ENCODE data around the gene PNMA6E.

Gene PNMA6E

GRCh38 chrX:153384390-153384789 is 16.8 kb downstream of the PNMA6E start:
- no peak for DNase-seq (ENCODE audit: low read depth)

GRCh38 chrX:153382563-153383482 is 18.3 kb downstream of the PNMA6E start:
- no peak for DNase-seq (ENCODE audit: low read depth)

DNA sequence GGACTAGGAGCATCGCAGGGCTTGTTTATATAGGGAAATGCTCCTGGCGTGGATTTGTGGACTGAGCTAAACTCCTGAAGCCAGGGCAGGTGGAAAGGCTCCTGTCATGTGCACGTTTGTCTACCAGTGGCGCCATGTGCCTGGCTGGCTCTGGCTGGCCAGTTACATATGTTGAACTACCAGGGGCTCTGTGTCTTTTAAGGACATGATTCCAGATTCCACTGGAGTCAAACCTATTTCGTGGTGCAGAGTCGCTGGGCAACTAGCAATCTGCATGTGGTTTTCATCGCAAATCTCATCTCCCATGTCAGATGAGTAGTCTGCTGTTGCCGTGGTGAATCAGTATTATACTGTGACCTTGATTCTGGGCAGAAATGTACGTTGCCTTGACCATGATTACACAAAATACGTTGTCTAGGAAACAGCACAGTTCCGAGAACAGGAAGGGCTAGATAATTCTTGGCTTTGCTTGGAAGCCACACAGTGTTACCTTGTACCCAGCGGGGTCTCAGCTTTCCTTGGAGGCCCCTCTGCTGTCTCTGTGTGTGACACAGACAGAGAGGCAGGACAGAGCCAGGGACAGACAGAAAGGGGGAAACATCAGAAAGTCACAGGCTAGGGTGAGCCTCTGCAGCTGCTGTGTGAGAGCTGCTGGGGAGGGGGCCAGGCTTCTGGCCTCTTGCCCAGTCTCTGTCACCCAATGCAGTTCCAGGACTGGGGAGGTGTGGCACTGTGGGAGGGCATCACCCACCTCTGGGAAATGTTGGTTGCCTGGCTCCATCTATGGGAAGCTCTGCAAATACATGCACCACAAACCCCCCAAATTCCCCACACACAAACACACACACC is 19.2 kb downstream of the PNMA6E start:
- peak; percentile 92 for DNase-seq (ENCODE audit: low read depth)

GRCh38 chrX:153380691-153381090 is 20.5 kb downstream of the PNMA6E start:
- no peak for DNase-seq (ENCODE audit: low read depth)

- no peak for DNase-seq (ENCODE audit: low read depth)
Measured at GRCh38 chrX:153379971-153380581, 21.1 kb downstream of the PNMA6E start.

GRCh38 chrX:153379508-153379907 is 21.6 kb downstream of the PNMA6E start:
- no peak for DNase-seq (ENCODE audit: low read depth)

DNA sequence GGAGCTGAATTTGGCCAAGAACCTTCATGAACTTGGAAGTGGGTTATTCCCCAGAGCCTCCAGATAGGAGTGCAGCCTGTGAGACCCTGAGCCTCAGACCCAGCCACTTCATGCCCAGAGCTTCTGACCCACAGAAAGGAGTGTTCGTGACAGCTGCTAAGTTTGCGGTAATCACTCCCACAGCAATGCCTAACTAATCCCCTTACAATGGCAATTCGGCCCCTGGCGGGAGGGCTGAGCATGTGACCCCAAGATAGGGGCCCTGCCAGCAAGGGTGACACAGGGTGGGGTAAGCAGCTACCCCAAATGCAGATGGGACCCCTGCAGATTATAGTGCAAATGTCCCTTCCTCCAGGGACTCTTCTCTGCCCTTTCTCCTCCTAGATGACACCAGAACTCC is 22.5 kb downstream of the PNMA6E start:
- no peak for DNase-seq (ENCODE audit: low read depth)

GRCh38 chrX:153377727-153378126 is 23.4 kb downstream of the PNMA6E start:
- DNase-seq (ENCODE audit: low read depth) = no peak

GRCh38 chrX:153375571-153375970 is 25.6 kb downstream of the PNMA6E start:
- no peak for DNase-seq (ENCODE audit: low read depth)

- no peak for DNase-seq (ENCODE audit: low read depth)
Measured at GRCh38 chrX:153374426-153374825, 26.7 kb downstream of the PNMA6E start.

DNA sequence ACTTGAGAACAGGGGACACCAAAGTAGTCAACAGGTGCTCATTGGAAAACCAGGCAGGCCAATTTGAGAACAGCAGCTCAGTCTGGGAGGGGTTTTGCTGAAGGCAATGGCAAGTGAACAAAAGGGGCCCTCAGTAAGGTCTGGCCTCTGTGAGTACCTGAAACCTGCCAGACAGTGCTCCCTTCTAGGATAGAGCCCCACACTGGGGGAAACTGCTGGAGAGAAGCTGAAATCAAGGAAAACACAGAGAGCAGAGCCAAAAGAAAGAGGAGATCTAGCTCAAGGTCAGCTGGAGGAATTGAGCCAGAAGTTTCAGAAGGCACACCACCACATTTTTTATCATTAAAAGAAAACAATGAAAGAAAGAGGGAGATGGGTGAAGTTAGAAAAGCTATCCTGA is 28.2 kb downstream of the PNMA6E start:
- DNase-seq (ENCODE audit: low read depth) = no peak

- DNase-seq (ENCODE audit: low read depth) = no peak
Measured at GRCh38 chrX:153371256-153371655, 29.9 kb downstream of the PNMA6E start.

- peak; percentile 12 for DNase-seq (ENCODE audit: low read depth)
Measured at GRCh38 chrX:153370293-153371055, 30.7 kb downstream of the PNMA6E start.

DNA sequence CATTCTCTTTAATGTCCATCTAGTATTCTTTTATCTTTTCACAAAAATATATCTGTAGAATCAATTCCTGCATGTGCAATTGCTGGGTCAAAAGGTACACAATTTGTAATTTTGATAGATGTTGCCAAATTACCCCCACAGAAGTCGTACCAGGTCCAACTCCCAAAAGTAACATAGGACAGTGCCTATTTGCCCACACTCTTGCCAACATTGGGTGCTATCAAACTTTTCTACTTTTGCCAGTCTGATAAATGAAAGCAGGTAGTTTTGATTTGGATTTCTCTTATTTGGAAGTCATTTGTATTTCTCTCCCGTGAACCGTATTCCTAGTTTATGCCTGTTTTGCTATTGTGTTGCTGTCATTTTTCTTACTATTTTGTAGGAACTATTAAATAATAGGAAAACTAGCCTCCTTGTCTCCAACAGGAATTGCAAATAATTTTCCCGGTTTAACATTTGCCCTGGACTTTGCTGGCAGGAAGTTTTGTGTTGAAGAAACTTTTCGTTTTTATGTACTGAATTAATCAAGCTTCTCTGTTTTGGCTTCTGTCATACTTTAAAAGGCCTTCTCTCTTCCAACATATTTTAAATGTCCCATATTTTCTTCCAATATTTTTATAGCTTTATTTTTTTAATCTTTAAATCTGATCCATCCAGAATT is 34.1 kb downstream of the PNMA6E start:
- DNase-seq (ENCODE audit: low read depth) = no peak

DNA sequence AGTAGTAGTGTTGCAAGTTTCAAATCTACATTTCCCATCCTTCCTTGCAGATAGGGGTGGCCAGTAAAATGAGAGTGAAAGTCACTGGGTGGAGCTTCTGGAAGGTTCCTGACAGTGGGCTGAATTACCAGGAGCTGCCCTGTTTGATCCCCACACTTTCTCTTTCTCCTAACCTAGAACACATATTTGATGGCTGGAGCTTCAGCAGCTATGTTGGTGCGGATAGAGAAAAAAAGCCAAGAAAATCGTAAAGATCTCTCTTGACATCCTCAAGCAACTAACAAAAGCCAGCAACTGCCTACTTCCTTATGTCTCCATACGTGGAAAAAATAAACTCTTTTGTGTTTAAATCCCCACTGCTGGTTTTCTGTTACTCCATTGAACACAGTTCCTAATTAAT is 35.0 kb downstream of the PNMA6E start:
- DNase-seq (ENCODE audit: low read depth) = no peak

GRCh38 chrX:153365670-153366069 is 35.5 kb downstream of the PNMA6E start:
- DNase-seq (ENCODE audit: low read depth) = no peak

DNA sequence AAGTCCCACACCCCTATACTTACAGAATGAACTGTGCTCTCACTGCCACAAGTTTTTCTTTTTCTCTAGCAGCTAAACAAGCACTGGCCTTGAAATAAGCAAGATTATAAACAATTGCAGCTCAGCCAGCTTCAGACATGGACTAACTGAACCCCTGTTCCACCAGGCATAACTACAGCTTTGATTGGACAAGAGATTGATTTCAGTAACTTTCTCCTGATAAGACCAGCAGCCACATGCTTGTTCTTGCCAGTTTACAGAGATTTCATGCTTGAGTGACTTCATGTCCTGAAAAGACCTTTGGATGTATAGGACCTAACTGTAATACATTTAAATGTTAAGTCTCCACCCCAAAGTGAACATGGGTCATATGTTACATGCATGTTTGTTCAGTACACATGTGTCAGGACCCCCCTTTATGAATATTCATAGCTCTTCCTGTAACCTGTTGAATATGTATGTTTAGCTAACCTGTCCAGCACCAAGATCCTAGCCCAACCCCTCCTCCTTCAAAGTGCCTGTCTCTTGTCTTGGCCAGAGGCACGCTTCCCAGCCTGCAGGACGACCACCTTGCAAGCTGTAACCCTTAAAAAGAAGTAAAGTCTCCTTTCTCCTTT is 39.3 kb downstream of the PNMA6E start:
- no peak for DNase-seq (ENCODE audit: low read depth)

DNA sequence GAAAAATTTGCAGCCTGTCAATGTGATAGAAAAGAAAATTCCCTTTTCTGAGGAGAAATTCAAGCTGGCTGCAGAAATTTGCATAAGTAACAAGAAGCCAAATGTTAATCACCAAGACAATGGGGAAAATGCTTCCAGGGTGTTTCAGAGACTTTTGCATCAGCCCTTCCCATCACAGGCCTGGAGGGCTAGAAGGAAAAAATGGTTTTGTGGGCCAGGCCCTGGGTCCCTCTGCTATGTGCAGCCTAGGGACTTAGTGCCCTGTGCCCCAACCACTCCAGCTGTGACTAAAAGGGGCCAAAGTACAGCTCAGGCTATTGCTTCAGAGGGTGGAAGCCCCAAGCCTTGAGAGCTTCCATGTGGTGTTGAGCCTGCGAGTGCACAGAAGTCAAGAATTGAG is 43.3 kb downstream of the PNMA6E start:
- no peak for DNase-seq (ENCODE audit: low read depth)

GRCh38 chrX:153353416-153353815 is 47.7 kb downstream of the PNMA6E start:
- no peak for DNase-seq (ENCODE audit: low read depth)

DNA sequence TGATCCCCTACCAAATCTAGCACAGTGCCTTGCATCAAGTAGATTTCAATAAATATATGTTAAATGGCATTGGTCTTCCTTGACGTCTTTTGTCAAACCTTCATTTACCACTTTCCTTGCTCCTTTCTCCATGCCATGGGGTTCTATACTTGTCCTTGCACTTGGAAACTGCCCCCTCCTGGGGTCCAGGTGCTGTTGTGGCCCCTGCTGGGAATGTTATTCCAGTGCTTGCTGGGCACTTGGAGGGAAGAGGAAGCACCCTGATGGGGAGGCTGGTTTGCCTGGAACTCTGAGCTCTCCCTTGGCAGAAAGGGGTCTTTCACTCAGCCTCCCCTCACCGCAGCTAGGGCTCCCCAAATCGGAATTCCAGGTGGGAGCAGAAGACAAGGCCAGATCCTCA is 48.3 kb downstream of the PNMA6E start:
- DNase-seq (ENCODE audit: low read depth) = no peak

DNA sequence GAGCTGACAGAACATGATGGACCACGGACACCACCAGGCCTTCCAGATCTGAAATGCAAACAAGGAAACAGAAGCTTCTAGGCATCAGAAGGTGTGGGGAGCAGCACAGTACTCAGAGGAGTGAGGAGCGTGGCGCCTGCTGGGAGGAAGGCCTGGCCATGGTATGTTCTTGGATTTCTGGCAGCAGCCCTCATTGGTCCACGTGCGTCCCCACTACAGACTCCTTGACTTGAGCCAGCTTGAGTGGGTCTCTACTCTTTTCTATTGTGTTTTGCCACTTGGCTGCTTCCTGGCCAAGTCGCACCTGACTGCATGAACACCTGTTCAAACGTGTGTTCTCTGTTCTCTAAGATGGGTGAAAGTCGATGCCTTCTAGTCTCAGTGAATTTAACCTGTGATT is 49.2 kb downstream of the PNMA6E start:
- DNase-seq (ENCODE audit: low read depth) = no peak

Measured in stromal cell of bone marrow (primary cell).